Hematopoietic multipotent progenitor cell treated with erythropoietin and hydrocortisone succinate and interleukin-3 and kit ligand, for 8 days (in vitro differentiated cells): ENCODE data around the gene TRIM69.
A peak's percentile ranks its signal among the peaks of the same experiment; 100 is the strongest.
"Not testable (repeated sequence)": the region's sequence is repeated elsewhere in the genome, so short reads cannot be mapped to it uniquely, and the experiment has no call there.

Experiments used
- DNase-seq: peaks from one replicate; pipeline ENCODE4 v3.0.0-alpha.2; 2015

Gene TRIM69

GRCh38 chr15:44716983-44717602, 19.2 kb upstream of the TRIM69 start:
- DNase-seq = no peak

DNA sequence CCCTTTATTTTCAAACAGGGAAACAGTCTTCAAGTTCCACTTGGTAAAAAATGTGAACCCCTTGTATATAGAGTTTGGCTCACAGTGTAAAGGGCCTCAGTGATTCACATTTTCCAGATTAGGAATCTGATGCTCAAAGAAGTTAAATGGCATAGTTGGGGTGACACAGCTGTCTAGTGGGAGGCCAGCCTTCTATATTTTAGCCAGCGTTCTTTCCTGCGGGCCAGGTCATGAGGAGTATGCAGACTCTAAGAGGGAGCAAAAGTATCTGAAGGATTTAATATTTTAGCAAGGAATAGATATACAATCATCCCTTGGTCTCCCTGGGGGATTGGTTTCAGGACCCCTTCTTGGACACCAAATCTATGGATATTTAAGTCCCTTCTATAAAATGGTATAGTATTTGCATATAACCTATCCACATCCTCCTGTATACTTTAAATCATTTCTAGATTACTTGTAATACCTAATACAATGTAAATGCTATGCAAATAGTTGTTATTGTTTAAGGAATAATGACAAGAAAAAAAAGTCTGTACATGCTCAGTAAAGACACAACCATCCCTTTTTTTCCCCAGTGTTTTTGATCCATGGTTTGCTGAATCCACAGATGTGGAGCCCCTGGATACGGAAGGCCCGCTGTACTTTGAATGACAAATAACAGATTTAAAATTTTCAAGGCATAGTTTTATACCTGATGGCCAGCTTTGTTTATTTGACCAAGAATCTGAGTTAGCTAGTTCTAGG, 18.0 kb upstream of the TRIM69 start:
- no peak for DNase-seq

DNA sequence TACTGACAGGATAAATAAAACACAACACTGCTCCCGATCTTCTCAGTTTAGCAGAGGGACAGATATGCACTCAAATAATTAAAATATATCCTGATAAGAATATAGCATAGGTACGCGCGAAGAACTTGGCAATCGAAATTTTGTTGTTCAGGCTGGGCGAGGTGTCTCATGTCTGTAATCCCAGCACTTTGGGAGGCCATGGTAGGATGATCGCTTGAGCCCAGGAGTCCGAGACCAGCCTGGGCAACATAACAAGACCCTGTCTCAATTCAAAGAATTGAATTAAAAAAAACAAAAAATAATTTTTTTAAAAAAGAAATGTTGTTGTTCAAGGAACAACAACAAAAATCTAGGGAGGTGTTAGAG, 17.4 kb upstream of the TRIM69 start:
- no peak for DNase-seq

DNA sequence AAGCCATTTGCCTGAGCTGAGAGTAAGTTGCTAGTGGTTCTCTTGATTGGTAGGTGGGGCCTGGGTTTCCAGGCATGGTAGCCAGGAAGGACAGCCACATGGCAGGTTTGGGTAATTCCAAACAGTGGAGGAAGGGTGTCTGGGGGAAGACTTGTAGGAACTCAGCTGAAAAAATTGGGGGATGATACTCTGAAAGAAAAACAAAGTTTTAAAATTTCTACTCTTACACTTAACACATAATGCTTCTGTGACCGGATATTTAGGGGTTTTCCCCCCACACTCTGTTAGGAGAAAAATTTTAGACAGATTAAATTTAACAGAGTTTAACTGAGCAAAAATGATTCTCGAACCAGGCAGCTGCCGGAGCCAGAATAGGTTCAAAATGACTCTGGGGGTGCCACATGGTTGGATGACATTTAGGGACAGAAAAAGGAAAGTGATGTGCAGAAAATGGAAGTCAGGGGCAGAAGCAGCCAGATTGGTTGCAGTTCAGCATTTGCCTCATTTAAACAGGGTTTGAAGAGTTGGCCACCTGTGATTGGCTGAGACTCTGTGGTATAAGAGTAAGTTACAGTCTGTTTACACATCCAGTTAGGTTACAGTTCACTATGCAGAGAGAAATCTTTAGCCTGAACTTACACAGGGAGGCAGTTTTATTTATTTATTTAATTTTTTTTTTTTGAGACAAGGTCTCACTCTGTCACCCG, 16.9 kb upstream of the TRIM69 start:
- no peak for DNase-seq

GRCh38 chr15:44720000-44720435, 16.3 kb upstream of the TRIM69 start:
- DNase-seq = not testable (repeated sequence)

GRCh38 chr15:44720460-44721176, 15.7 kb upstream of the TRIM69 start:
- no peak for DNase-seq

- no peak for DNase-seq
These were observed 14.3 kb upstream of the TRIM69 start for GRCh38 chr15:44722011-44722410.

DNA sequence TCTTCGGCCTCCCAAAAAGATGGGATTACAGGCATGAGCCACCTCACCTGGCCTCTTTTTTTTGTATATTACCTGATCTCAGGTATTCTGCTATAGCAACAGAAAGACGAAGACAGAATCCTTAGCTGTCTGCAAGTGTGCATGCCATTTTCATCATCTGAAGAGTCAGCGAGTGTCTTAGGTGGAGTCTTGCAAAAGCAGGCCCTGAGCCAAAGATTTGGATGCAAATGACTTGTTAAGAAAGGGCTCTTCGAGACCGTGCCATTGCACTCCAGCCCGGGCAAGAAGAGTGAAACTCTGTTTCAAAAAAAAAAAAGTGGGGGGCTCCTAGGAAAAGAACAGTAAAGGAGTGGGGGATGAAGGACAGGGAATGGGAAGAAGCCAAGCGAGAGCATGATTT, 10.2 kb upstream of the TRIM69 start:
- peak; percentile 24 for DNase-seq

- DNase-seq = peak; percentile 63
These were observed 9.5 kb upstream of the TRIM69 start for GRCh38 chr15:44726568-44727484.

- no peak for DNase-seq
These were observed 8.7 kb upstream of the TRIM69 start for GRCh38 chr15:44727485-44728231.

DNA sequence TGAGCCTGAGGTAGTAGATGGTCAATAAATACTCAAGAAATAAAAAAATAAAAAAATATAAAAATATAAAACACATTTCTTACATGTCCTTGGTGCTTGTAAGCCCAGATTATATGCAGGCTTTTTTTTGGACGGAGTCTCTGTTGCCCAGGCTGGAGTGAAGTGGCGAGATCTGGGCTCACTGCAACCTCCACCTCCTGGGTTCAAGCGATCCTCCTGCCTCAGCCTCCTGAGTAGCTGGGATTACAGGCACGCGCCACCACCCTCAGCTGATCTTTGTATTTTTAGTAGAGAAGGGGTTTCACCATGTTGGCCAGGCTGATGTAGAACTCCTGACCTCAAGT, 8.1 kb upstream of the TRIM69 start:
- DNase-seq = not testable (repeated sequence)

- peak; percentile 97 for DNase-seq
These were observed 7.5 kb upstream of the TRIM69 start for GRCh38 chr15:44728576-44729407.

DNA sequence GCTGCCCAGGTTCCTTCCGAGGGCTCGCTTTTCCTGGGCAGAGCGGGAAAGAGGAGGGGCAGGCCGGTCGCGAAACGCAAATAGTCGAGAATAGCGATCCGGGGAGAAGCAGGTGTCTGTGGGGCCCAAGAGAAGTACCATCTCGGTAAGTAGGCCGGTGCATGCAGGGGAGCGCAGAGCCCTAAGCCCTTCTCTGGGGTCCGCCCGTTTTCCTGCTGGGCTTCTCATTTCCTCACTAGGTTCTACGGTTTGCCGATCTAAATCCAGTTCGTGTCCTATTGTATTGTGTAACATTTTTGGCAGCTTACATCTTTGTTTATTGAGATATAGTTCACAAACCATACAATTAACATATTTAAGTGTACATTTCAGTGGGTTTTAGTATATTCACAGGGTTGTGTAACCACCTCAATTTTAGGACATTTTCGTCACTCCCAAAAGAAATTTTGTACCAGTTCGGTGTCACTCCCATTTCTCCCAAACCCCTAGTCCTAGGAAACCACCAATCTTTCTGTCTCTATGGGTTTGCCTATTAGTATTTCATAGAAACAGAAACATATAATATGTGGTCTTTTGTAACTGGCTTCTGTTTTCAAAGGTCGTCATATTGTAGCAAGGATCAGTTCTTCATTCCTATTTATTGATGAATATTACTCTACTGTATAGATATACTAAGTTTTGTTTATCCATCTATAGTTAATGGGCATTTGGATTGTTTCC, 6.8 kb upstream of the TRIM69 start:
- no peak for DNase-seq

- DNase-seq = no peak
These were observed 1.4 kb upstream of the TRIM69 start for GRCh38 chr15:44734839-44735481.

DNA sequence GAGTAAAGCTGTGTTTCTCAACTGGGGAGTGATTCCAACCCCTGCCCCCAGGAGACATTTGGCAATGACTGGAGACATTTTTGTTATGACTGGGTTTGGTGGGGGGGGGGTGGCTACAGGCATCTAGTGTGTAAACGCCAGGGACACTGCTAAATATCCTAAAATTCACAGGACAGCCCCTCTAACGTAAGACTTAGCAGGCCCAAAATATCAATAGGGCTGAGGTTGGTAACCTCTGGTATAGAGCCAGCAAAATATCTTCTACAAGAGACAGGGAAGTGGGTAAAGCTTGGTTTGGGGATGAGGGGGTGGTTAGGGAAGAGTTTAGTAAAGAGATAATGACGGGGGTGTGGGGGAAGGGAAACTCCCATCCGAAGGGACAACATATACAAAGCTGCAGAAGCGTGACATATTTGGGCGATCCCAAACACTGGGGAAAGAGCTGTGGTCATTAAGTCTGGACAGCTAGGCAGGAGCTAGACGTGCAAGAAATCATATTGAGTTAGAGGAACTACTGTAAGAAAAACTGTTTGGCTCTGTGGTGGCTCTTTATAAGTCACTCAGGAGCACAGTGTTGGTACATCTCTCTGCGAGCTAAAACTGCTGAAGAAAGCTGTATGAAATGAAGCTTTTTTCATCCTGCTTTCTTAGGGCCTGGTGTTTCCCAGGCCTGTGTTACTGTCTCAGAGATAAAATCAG, 697 bp upstream of the TRIM69 start:
- no peak for DNase-seq

GRCh38 chr15:44738340-44738984, 2.1 kb downstream of the TRIM69 start:
- peak; percentile 79 for DNase-seq

GRCh38 chr15:44739222-44739847, 3.0 kb downstream of the TRIM69 start:
- not testable (repeated sequence) for DNase-seq

DNA sequence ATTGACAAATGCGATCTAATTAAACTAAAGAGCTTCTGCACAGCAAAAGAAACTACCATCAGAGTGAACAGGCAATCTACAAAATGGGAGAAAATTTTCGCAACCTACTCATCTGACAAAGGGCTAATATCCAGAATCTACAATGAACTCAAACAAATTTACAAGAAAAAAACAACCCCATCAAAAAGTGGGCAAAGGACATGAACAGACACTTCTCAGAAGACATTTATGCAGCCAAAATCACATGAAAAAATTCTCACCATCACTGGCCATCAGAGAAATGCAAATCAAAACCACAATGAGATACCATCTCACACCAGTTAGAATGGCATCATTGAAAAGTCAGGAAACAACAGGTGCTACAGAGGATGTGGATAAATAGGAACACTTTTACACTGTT, 7.1 kb downstream of the TRIM69 start:
- DNase-seq = not testable (repeated sequence)
